Fibroblast of upper back skin (primary cell): ENCODE data around the gene IRX2.

Source experiments
- DNase-seq: peaks from one replicate; pipeline ENCODE4 v3.0.0-alpha.2; 2013

Gene IRX2

DNA sequence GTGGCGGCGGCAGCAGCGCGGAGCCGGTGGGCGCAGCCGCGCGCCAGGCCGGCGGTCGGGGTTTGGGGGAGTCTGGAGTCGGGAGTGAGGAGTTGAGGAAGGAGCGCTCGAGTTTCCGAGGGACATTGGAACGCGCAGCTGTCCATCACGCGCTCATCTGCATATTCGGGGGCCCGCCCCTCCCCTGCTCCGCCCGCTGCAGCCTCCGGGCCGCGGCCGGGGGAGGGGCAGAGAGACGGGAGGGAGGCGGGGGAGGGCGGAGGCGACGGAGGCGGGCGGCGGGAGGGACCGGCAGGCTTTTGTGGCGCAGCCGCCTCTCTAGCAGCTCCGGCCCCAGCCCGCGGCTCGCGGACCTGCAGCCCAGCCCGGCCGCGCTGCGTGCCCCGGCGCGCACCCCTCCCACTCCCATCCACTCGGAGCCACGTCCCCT lies at the start of gene IRX2:
TSS of gene IRX2 (minus strand) at position 86 of the 430 bp plus-strand sequence. CDS start 264 bp downstream, outside the sequence.
- DNase-seq = peak; percentile 96

- DNase-seq = no peak
Measured at GRCh38 chr5:2800035-2800434, 48.6 kb upstream of the IRX2 start.

- peak; percentile 25 for DNase-seq
Measured at GRCh38 chr5:2797981-2798380, 46.5 kb upstream of the IRX2 start.

DNA sequence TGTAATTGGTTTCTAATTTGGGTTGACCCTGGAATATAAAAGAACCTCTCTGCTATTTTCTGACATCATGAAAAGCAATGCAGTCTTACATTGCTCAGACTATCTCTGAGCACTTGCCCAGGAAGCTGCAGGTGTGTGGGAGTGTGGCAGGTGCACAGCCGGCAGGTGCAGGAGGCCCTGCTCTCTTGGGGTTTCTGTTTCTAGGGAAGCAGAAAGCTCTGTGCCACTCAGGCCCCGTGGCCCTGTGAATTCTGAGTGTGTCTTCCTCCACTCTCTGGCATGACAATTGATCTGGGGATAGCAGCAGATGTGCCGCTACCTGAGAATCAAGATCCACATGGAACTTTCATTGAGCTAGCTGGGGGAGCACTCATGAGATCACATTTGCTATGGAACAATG lies 45.7 kb upstream of the IRX2 start:
- no peak for DNase-seq

GRCh38 chr5:2783223-2783622 lies 31.7 kb upstream of the IRX2 start:
- DNase-seq = no peak

DNA sequence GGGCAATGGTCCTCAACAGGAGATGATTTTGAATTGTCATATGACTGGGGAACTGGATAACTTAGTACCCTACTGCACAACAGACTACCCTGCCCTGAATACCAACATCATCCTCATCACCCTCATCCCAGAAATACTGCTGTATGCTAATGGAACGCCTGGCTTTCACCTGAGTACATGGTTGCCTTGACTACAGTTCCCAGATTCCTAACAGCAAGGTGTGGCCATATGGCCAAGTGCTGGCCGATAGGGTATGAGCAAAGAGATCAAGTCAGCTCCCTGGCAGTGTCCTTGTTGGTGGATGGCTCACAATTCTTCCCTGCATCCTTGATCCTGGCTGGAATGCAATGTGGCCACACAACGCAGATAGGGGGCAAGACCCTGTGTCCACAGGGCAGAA lies 31.2 kb upstream of the IRX2 start:
- DNase-seq = no peak

- DNase-seq = no peak
Measured at GRCh38 chr5:2780421-2781171, 29.1 kb upstream of the IRX2 start.

DNA sequence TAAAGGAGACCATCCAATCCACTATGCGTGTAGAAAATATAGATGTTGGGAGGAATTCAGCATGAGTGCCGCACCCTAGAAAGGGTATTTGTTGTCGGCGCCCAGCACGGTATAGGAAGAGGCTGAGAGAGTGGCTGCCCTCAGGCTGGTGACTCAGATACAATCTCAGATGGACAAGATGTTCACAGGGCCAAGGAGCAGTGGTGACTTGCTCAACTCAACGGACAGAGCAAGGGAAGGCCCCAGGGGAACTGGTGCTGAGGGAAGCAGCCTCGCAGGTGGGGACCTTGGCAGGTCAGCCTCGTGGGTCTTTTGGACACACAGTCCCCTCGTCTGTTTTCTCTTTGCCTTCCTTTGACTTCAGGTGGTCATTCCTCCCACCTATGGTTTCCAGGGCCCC lies 28.0 kb upstream of the IRX2 start:
- DNase-seq = no peak

DNA sequence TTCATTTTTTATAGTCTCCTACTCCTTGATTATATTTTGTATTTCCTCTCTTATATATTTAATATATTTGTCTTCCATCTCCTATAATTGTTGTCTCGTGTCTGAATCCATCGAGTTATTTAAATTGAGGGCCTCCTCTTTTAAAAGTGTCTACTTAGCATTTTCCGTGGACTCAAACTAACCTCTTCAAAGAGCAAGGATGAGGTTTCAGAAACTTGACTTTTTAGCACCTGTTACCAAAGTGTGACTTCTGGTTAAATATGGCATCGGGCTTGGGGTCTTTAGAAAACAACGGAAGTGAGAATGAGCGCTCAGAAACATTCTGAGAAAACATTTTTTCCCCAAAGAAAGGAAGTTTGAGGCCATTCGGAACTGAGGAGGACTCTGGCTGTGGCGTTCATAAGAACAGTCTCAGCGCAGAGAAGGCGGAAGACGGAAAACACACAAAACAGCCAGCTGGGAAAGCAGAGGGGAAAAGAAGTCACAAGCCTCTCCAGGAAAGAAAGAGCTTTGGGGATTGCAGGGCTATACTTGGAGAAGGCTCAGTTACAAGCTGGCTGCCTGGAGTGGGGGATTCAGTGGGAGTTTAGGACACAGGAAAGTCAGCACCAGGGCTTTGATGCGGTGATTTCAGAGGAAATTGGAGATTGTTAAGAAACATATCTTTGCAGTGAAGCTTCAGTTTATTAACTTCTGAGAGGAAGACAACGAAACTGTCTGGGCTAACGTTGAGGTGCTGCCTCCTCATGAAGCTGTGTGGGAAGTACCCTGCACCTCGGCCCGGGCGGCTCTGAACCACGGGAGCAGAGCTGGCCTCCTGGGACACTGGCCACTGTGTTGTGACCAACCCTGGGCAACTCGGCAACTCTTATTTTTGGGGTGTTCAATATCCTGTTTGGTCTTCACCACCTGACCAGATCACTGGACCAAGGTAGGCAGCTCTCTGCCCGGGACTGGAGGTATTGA lies 25.1 kb upstream of the IRX2 start:
- no peak for DNase-seq

GRCh38 chr5:2773327-2773726 lies 21.9 kb upstream of the IRX2 start:
- no peak for DNase-seq

DNA sequence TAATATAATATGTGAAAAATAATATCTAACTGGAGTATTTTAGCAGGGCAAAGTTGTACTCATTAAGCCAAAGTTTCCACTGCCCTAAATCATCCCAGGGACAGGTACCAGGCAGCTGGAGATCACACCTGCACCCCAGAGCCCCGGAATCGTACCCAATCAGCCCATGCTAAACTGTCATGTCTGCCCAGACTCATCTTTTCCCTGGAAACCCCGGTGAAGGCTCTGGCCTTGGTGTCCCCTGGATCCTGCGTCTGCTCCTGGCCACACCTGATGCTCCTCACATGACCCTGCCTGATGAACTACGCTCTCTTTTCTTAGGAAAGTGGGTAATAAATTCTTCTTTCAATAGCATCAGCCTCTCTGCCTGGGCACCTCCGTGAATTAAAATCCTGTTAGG lies 15.6 kb upstream of the IRX2 start:
- DNase-seq = no peak

- DNase-seq = no peak
Measured at GRCh38 chr5:2764581-2764980, 13.1 kb upstream of the IRX2 start.

DNA sequence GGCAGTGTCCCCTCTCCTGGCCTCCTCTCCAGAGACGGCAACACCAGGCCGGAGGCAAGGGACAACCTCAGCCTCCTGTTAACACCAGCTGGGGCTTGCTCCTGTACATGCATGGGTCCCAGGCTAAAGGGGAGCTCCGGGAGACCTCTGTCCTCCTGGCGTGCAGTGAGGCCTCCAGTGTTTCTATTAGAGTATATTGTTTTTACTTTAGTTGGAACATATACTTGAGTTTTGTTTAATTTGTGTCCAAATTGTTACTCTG lies 12.0 kb upstream of the IRX2 start:
- DNase-seq = no peak

DNA sequence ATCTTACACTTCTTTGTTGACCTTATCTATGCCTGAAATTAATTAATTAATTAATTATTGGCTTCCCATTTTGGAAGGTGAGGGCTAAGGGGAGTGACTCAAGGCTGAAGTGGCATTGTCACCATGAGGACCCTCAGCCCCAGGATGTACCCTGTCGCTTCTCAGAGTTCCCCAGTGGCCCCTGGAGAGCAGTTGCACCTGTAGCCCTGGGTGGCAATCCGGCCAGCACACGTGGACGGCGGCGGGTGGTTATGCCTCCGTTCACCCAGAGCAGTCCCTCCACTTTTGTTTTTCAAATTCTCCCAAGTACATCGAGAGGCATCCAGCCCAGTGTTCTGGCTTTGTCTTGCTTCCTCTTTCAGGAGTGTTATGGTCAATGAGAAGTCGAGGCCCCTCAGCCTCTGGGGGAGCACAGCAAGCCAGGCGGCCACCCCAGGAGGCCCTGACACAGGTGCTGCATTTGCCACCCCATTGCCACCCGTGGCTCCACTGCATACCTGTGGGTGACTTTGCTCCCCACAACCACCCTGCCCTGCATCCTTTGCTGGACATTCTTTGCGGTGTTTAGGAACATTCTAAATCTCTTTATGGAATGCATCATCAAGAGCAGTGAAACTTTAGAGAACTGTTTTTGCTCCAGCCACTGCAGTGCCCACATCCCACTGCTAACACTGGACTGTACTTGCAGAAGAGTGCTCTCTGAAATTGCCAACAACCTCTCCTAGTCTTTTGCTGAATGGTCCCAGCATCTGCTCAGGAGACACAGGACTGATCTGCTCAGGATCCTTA lies 11.5 kb upstream of the IRX2 start:
- DNase-seq = no peak

DNA sequence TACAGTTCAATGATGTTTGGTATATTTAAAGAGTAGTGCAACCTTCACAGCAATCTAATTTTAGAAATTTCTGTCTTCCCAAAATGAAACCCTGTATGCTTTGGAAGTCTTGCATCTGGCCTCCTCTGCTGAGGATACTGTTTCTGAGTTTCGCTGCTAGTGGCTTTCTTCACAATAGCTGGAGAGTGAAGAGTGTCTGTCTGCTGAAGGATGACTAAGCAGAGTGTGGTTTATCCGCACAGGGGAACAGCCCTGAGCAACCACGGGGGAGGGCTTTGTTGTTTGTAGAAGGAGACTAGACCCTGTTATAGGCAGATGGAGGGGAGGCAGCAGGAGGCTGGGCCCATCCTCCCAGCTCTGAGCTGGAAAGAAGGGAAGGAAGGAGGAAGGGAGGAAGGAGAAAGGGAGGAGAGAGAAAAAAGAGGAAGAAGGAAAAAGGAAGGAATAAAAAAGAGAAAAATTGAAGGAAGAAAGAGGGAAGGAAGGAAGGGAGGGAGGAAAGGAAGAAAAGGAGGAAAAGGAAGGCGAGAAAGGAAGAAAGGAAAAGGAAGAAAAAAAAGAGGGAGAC lies 10.5 kb upstream of the IRX2 start:
- peak; percentile 18 for DNase-seq

- no peak for DNase-seq
Measured at GRCh38 chr5:2759696-2760461, 8.4 kb upstream of the IRX2 start.

DNA sequence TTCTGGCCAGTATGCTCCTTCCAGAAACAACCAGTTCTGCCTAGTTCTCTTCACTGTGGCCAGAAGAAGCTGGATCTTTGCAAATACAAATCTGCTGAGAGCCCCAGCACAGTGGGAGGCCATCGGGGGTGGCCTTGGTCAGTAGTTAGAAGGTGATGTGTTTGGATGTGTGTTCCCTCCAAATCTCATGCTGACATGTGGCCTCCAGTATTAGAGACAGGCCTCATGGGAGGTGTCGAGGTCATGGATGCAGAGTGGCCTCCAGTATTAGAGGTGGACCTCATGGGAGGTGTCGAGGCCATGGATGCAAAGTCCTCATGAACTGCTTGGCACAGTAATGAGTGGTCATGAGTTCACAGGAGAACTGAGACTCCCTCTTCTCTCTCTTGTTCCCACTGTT lies 7.6 kb upstream of the IRX2 start:
- DNase-seq = no peak

GRCh38 chr5:2758632-2759031 lies 7.2 kb upstream of the IRX2 start:
- DNase-seq = no peak

- DNase-seq = peak; percentile 36
Measured at GRCh38 chr5:2757563-2758351, 6.3 kb upstream of the IRX2 start.

DNA sequence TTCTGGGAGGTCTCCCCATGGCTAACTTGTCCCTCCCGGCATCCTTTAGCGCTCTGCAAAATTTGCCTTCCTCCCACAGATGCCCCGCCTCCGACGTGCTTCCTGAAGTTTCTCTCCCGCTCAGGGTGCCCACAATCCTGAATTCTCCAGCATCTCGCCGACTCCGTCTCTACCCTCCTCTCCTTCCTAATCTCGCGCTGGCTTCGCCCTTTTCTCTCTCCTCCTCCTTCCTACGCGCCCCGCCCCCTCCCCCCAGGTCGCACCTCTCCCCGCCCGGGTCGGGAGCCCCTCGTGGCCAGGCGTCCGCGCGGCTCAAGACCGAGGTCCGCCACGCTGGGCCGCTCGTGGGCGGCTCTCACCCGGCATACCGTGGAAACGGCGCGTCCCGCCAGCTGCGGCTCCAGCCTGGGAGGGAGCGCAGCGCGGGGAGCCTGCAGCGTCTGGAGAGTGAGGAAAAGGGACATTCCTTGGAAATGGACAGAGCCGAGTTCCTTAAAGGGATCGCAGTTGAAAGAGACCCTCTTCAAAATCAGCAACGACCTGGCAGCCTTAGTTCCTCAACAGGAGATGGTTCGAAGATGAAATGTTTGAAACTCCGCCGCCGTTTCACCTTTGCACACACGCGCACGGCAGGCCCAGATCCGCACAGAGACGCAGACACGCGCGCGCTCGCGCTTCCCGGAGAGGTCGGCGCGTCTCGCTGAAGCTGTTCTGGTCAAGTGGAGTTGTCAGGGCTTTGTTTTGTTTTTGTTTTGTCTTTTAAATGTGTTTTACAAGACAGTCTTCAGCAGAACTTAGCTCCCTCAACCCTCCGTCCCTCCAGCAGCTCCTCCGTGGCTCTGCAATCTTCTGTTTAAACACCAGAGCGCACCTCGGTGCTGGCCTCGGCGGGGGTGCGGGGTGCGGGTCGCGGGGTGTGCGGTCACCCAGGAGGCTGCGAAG lies 5.0 kb upstream of the IRX2 start:
- peak; percentile 88 for DNase-seq
